GM23248 (cell line): ENCODE results near the gene DLG2.

Source experiments
- EZH2 ChIP-seq: fragments of 200-600 bp; sonication (generic); IDR thresholded peaks from 2 replicates; pipeline ENCODE4 v1.6.1; 2018; ENCODE audit warnings: antibody characterized with exemption, mild to moderate bottlenecking; ENCODE audit not compliant: insufficient read depth, poor library complexity, severe bottlenecking
- EZH2phosphoT487 ChIP-seq: fragments of 200-600 bp; sonication (generic); IDR thresholded peaks from 2 replicates; pipeline ENCODE4 v1.6.1; 2018; ENCODE audit warnings: antibody characterized with exemption, moderate library complexity, mild to moderate bottlenecking, low read depth; ENCODE audit not compliant: insufficient read depth

GRCh38 chr11:84452211-84452610 lies 1174.9 kb downstream of the DLG2 start:
- TF ChIP-seq EZH2 (no peak), EZH2phosphoT487 (no peak)
